WI38 (cell line): ENCODE data around the gene WDR37.
"Not testable (repeated sequence)": the region's sequence is repeated elsewhere in the genome, so short reads cannot be mapped to it uniquely, and the experiment has no call there.

Experiments used
- H3K4me3 ChIP-seq: 2 replicates; pipeline ENCODE4 v1.5.1; 2011; ENCODE audit warnings: low read depth, mild to moderate bottlenecking, control low read depth, low read length
- CTCF ChIP-seq: IDR thresholded peaks from 2 replicates; pipeline ENCODE4 v1.5.1; 2012; ENCODE audit warnings: low read depth, mild to moderate bottlenecking, control low read depth, low read length

The WDR37 gene

GRCh38 chr10:1058017-1058416 lies 1.8 kb downstream of the WDR37 start:
- no peak for TF ChIP-seq CTCF

GRCh38 chr10:1059902-1060301 lies 3.7 kb downstream of the WDR37 start:
- no peak for TF ChIP-seq CTCF

More at GRCh38 chr10:1058017-1058416, 1.8 kb downstream of the WDR37 start:
- no peak overlapping the region for H3K4me3 ChIP-seq

GRCh38 chr10:1061930-1062774 lies 6.0 kb downstream of the WDR37 start:
- H3K4me3 ChIP-seq, result no peak overlapping the region
- TF ChIP-seq CTCF, result no peak

More at GRCh38 chr10:1059902-1060301, 3.7 kb downstream of the WDR37 start:
- no peak overlapping the region for H3K4me3 ChIP-seq

GRCh38 chr10:1063232-1063865 lies 7.2 kb downstream of the WDR37 start:
- H3K4me3 ChIP-seq, result no peak overlapping the region
- TF ChIP-seq CTCF, result no peak

- H3K4me3 ChIP-seq, result no peak overlapping the region
- TF ChIP-seq CTCF, result no peak
These were observed 8.7 kb downstream of the WDR37 start for GRCh38 chr10:1064964-1065247.

GRCh38 chr10:1066734-1067133 lies 10.5 kb downstream of the WDR37 start:
- H3K4me3 ChIP-seq, result not testable (repeated sequence)

GRCh38 chr10:1068380-1069361 lies 12.5 kb downstream of the WDR37 start:
- no peak overlapping the region for H3K4me3 ChIP-seq
- TF ChIP-seq CTCF, result no peak
